SK-N-SH (cell line): ENCODE measurements around the gene ENHO.

Experiments
- EP300 ChIP-seq, 2 experiments: IDR thresholded peaks; 2 replicates each; pipeline versions ENCODE4 v1.4.0 to v1.6.1; 2012; ENCODE audit warnings: borderline replicate concordance in 1 of 2, low read depth in 1 of 2, low read length in 1 of 2
- JUND ChIP-seq: IDR thresholded peaks from 2 replicates; pipeline ENCODE4 v1.4.0; 2012
- SIN3A ChIP-seq: IDR thresholded peaks from 2 replicates; pipeline ENCODE4 v1.6.1; 2012; ENCODE audit warnings: low read depth, mild to moderate bottlenecking, low read length, moderate library complexity, borderline replicate concordance
- YY1 ChIP-seq: IDR thresholded peaks from 2 replicates; pipeline ENCODE4 v1.4.0; 2012; ENCODE audit warnings: low read depth, mild to moderate bottlenecking

DNA sequence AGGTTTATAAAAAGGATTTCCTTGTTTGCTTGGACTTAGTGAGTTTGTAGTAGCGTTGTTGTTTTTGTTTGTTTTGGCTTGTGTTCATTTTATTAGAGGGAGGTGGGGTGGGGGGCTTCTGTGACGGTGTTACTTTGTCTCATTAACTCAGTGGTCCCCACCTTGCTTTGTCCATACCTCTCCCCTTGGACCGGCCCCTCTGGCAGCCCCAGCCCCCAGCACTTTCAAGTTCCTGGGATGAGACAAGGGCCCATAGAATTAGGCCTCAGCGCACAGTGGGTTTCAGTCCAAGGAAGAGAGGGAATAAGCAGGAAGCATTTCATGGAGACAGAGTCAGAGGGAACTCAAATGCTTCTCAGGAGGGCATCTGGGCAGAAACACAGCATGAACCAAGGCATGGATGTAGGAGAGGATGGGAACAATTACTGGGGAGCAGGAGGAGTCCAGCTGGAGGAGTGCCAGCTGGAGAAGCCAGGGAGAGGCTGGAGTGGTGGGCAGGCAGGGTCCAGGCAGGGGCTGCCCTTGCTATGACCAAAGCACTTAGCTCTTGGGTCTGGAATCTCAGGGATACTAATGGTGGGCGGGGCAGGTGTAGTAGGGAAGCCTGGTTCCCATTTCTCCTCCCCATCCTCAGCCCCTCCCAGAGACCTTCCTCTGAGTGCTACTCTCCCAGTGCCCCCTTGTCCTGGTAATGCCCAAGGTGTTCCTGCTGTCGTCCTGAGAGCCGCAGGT is 23.5 kb upstream of the ENHO start:
- TF ChIP-seq SIN3A (no peak), EP300 (IDR thresholded peaks at IDR 0.05; ENCODE audit: borderline replicate concordance in 1 of 2, low read depth in 1 of 2, low read length in 1 of 2) (no peak), YY1 (no peak), JUND (no peak)
